H1 (cell line): ENCODE measurements around the gene EEF1A2.

Experiments used
- GABPA ChIP-seq: IDR thresholded peaks from 2 replicates; pipeline ENCODE4 v1.6.1; 2011; ENCODE audit warnings: mild to moderate bottlenecking, low read length, moderate library complexity, borderline replicate concordance; ENCODE audit not compliant: insufficient read depth
- POLR2A ChIP-seq, 2 experiments: IDR thresholded peaks; 1 replicate in 1 of 2; 2 replicates in 1 of 2; pipeline ENCODE4 v1.6.1; 2011; ENCODE audit warnings: low read depth in 2 of 2, low read length in 2 of 2, mild to moderate bottlenecking in 2 of 2; ENCODE audit errors: control extremely low read depth in 1 of 2

GRCh38 chr20:63532449-63532971 is 33.6 kb upstream of the EEF1A2 start:
- TF ChIP-seq POLR2A (IDR thresholded peaks at IDR 0.05; ENCODE audit: control extremely low read depth in 1 of 2, low read depth in 2 of 2, low read length in 2 of 2) (no peak), GABPA (no peak)
